Left colon (tissue), 2 donors: ENCODE data around the gene CLK2. TPM values are rescaled to one million over a fixed set of nuclear protein-coding genes. Genes with fewer than 3 reads are reported as not detected.
"Not testable (repeated sequence)": the region's sequence is repeated elsewhere in the genome, so short reads cannot be mapped to it uniquely, and the experiment has no call there.

Experiments
- ATAC-seq: fragments of 200-7000 bp; cut with Tn5 transposase; one replicate; pipeline ENCODE4 v1.9.1; 2020; ENCODE audit warnings: mild to moderate bottlenecking, moderate library complexity
- DNase-seq, 2 donors: peaks; one replicate each; pipeline ENCODE4 v3.0.0-alpha.2; 2020
- intact Hi-C, 2 donors: fragments of 100-400 bp; cut with DNase I in 1 of 2; cut with micrococcal nuclease in 1 of 2; formaldehyde crosslinking; loops; one replicate each; pipeline versions ENCODE4 v1.11.2 to v1.14.0; 2022; cut with DNase I, micrococcal nuclease
- total RNA-seq, 2 donors: library from RNA; stranded (reverse); fragmentation: NEBNext Ultra II Directional; extraction: Animal tissue kit (Norgen Biotek cat#: 25700); gene quantifications; one replicate each; pipeline ENCODE4 v1.2.1, GENCODE V29; 2021
- donor health status: DM: no; HTN: no; CAD: no.
- donor health status: DM: yes; HTN: yes; CAD: no.

Gene CLK2
- total RNA-seq, 2 donors from 2014 or later = 34.3 to 41.0 TPM

- DNase-seq (no peak), ATAC-seq (no peak)
- intact Hi-C loops = no loop called here
Measured at GRCh38 chr1:155251566-155251965, 21.7 kb downstream of the CLK2 start.

DNA sequence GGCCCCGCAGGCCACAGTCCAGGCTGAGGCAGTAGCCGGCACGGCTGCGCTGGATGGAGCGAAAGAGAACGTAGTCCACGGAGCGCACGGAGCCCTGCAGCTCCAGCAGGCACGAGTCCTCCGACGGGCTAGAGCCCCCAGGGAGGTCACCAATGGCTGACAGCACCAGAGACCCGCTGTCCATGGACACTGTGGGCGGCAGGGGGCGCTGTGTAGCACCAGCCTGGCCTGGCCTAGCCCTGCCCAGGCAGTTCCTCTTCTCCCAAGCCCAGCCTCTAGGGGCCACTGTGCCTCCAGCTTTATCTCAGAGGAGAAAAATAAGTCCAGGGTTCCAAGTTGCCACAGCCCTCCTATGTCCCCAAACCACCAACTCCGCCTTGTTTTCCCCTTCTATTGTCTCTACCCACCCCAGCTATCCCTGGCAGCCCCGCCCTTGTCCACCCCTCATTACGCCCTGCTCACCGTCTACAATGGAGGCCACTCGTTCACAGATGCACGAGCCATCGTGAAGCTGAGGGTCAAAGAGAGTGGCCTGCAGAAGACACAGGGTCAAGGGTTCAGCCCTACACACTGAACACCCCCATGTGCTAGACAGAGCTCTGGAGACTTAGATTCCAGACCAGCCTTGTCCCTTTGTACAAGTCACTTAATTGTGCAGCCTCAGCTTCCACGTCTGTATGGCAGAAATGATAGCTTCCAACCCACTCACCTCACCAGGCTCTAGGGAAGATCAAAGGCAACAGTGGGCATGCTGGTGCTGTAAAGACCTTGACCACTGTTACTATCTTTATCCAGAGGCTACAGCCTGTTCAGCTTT, 22.5 kb downstream of the CLK2 start:
- intact Hi-C loops = no loop called here

GRCh38 chr1:155250246-155250632, 23.1 kb downstream of the CLK2 start:
- no peak for ATAC-seq
- DNase-seq = no peak
- intact Hi-C loops = no loop called here

More for the DNA sequence above, 22.5 kb downstream of the CLK2 start:
- DNase-seq (peak; percentile 91 to 96), ATAC-seq (peak; percentile 68)

GRCh38 chr1:155247667-155248553, 25.4 kb downstream of the CLK2 start:
- intact Hi-C loops = no loop called here
- no peak for DNase-seq
- ATAC-seq = no peak

- DNase-seq, ATAC-seq, intact Hi-C loops: not testable (repeated sequence)
Measured at GRCh38 chr1:155246796-155247195, 26.5 kb downstream of the CLK2 start.

DNA sequence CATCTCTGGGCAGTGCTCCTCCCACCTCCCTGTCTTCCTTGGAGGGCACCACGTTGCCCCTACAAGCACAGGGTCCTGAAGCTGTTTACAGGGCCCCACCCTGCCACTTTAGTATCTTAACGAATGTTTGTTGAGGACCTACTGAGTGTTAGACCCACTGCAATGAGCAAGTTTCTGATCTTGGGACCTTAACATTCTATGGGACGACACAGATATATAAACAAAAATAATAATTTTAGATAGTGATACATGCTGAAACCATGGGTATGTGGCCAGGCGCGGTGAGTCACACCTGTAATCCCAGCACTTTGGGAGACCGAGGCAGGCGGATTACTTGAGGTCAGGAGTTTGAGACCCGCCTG, 28.2 kb downstream of the CLK2 start:
- no peak for DNase-seq
- ATAC-seq = no peak
- intact Hi-C loops = no loop called here

DNA sequence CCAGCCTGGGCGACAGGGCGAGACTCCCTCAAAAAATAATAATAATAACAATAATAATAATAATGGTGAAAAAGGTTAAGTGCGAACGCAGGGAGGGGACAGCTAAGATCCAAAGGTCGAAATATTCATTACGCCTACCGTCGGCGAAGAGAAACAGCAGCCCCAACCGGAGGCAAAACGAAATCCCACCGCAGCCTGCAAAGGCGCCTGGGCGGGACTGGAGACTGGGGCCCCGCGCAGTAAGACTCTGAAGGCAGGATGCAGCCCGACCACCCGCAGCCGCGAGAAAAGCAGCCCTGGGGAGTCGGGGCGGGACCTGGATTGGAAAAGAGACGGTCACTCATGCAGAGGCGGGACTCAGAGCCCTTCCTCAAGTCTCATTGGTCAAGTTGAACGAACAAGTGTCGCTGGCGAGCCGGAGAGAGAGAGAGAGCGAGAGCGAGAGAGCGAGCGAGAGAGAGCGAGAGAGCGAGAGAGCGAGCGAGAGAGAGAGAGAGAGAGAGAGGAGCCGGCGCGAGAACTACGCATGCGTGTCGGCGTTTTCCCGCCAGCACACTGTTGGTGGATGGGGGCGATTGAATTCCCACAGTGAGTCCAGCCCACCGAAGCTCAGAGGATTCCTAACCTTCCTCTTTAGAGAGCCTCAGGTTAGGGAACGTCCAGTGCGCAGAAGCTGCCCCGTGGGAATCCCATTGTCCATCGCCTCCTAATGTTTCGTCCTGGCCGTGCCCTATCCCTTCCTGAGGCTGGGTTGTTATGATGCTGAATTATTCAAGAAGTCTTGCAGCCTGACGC, 28.7 kb downstream of the CLK2 start:
- intact Hi-C loops = no loop called here
- ATAC-seq = peak; percentile 82
- DNase-seq = peak; percentile 95 to 98

GRCh38 chr1:155242805-155243358, 30.4 kb downstream of the CLK2 start:
- ATAC-seq (peak; percentile 14), DNase-seq (no peak)
- intact Hi-C loops = no loop called here

DNA sequence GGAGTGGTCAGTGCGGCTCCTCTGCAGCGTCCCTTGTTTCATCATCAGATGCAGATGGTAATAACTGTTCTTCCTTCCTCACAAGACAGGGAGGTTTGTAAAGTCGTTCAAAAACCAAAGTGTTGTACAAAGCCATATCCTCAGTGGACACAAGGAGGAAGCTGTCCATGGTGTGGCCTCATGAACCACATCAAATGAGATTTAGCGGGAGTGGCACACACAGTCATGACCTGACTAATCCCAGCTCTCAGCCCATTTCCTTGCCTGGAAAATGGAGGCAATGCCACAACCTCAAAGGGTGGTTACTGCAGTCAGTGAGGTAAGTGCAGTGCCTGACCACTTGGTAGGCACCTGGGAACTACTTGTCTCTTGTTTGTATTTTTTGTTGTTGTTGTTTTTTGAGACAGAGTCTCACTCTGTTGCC, 31.5 kb downstream of the CLK2 start:
- ATAC-seq (peak; percentile 13), DNase-seq (no peak)
- intact Hi-C loops = no loop called here

- DNase-seq (peak; percentile 70 to 81), ATAC-seq (peak; percentile 71)
- intact Hi-C loops = no loop called here
Measured at GRCh38 chr1:155241069-155241679, 32.1 kb downstream of the CLK2 start.

DNA sequence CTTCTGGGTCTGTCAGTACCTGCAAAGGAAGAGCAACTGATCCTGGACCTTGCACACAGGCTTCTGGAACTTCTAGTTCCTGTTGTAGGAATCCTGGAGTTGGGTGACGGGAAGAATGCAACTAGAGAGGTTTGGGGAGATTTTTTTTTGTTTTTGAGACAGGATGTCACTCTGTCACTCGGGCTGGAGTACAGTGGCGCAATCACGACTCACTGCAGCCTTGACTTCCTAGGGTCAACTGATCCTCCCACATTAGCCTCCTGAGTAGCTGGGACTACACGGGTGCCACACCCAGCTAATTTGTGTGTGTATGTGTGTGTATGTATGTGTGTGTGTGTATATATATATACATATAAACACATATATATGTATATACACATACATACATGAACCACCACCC, 36.9 kb downstream of the CLK2 start:
- intact Hi-C loops = no loop called here
- no peak for ATAC-seq
- DNase-seq = no peak

GRCh38 chr1:155235375-155235774, 37.9 kb downstream of the CLK2 start:
- intact Hi-C loops, DNase-seq, ATAC-seq: not testable (repeated sequence)

GRCh38 chr1:155233502-155233901, 39.8 kb downstream of the CLK2 start:
- DNase-seq, intact Hi-C loops: not testable (repeated sequence)
- ATAC-seq = peak; percentile 7

DNA sequence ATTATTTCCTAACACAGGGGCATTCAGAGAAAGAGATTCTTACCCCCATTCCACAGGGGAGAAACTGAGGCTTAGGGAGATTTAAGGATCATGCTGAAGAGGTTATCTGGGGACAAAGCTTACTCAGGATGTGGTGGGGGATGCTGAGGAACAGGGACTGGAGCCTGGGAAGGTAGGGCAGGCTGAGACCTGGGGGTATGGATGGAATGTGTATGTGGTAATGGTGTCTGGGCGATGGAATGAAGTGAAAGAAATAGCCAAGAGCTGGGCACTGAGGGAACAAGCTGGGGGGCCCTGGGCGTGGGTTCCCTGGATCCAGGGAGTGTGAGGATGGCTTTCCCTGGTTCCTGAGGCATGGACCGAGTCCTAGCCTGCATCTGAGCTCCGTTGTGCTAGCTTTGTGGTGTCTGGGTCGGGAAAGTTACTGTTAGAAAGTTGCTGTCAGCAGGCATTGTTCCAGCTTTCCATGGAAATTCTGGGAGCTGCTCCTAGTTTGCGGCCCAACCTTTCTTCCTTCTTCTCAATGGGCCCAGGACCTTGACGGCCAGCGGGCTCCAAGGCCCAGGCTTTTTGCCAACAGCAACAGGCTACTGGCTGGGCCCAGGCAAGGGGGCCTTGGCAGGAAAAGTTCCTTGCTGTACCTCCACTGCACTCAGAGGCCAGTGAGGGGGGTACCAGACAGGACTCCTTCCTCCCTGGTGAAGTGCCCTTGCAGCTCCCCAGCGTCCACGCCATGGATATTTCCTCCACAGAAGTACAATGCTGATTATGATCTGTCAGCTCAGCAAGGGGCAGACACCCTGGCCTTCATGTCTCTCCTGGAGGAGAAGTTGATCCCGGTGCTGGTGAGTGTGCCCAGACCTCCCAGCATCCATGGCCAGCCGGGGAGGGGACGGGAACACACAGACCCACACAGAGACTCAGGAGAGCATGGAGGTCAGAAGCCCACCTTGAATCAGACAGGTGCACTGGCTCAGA, 41.0 kb downstream of the CLK2 start:
- ATAC-seq, intact Hi-C loops, DNase-seq: not testable (repeated sequence)

DNA sequence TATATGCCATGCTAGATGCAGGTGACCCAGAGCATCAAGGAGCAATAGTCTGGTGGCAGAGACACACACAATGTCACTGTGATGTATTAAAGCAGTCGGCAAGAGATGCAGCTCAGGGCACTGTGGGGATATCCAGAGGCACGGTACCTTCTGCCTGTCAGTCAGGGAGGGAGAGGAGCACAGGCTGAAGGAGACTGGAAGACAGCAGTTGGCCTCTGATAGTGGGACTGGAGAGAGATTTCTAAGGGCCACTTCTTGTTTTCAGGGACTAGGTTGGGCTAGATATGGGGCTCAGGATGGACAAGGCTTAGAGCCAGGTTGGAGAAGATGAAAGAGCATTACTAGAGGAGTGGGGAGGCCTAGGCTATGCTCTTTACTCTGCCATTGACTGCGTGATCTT, 42.0 kb downstream of the CLK2 start:
- intact Hi-C loops, ATAC-seq, DNase-seq: not testable (repeated sequence)

DNA sequence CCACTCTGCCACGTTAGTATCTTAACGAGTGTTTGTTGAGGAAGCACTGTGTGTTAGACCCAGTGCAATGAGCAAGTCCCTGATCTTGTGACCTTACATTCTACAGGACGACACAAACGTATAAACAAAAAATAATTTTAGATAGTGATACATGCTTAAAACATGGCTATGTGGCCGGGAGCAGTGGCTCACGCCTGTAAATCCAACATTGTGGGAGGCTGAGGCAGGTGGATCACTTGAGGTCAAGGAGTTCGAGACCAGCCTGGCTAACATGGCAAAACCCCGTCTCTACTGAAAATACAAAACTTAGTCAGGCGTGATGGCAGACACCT, 45.2 kb downstream of the CLK2 start:
- intact Hi-C loops = no loop called here
- ATAC-seq = no peak

More for the DNA sequence above, 45.2 kb downstream of the CLK2 start:
- no peak for DNase-seq
